ENCODE measurements around the gene NUDT1.

Gene NUDT1

GRCh38 chr7:2299870-2300512, 58.0 kb downstream of the NUDT1 start:
- DNase-seq (ENCODE audit: low read depth): no peak
